ENCODE measurements around the gene RHCG. TPM values are rescaled to one million over a fixed set of nuclear protein-coding genes. Genes with fewer than 3 reads are reported as not detected.

Gene RHCG
- not detected in 2 replicates for polyA plus RNA-seq (2012; rRNA removed)
- polyA plus RNA-seq (2012; cell fraction: cytosol; rRNA removed) = not detected in 2 replicates
- not detected in 2 replicates for polyA plus RNA-seq (2012; cell fraction: nucleus; rRNA removed)

DNA sequence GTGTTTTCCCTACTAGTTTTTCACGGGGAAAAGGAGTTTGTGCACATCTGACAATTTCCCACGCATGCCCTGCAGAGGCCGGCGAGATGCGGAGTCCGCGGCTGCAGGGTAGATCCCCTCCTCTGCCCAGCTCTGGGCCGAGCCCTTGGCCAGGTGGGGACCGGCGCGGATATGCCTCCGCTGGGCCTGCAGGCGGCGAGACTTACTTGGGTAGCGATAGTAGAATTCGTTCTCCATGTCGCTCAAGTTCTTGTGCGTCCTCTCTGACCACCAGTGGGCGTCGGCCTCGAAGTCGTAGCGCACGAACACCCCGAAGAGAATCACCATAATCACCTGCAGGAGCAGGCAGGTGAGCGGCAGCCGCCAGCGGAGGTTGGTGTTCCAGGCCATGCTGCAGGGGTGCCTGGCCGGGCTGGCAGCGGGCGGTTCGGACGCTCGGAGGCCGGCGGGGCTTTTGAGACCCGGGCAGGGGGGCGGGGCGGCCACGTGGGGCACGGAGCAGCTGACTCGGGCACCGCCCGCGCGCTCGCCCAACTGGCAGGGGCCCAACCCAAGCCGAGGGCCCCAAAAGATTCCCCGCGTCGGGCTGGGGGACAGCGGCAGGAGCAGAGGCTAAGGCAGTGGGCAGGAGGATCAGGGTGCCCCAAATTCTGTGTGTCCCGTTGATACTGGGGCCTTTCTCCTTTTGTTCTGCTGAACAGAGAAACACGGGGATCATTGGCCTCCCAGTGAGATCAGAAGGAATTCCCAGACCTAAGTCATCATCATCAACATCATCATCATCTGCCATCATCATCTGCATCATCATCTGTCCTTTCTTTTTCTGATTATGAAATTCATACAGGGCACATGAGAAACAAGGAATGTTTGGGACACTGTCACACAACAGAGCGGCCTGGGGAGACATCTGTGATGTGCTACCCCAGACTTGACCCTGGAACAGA lies at the start of gene RHCG:
Gene RHCG (minus strand): TSS at position 429 of the 944 bp plus-strand sequence. CDS start 39 bp downstream, at position 390.
- H4K20me1 ChIP-seq (ENCODE audit: insufficient read depth) = no peaks in the 10 kb centered on the region
- no peaks in the 10 kb centered on the region for H3K27me3 ChIP-seq (ENCODE audit: insufficient read depth)
- POLR2A ChIA-PET = no interaction called here
- peaks cover 11% of the 10 kb centered on the region for H3F3A ChIP-seq (replicated peaks; ENCODE audit: insufficient read depth)
- H3K9me2 ChIP-seq = no peaks in the 10 kb centered on the region
- H3K4me3 ChIP-seq (ENCODE audit: low read depth in 2 of 2, low read length in 1 of 2) = peak within 1 kb of the TSS; percentile 14 to 46; a peak in 2 of 4 replicates
- H3K36me3 ChIP-seq (replicated peaks in 1 of 2; ENCODE audit: control insufficient read depth in 1 of 2, insufficient read depth in 2 of 2, low read length in 1 of 2) = no peaks in the 10 kb centered on the region
- H3K4me2 ChIP-seq = no peak within 1 kb of the TSS
- no peaks in the 10 kb centered on the region for H3K9me3 ChIP-seq
- no peak for TF ChIP-seq EP300 (IDR thresholded peaks at IDR 0.05; ENCODE audit: borderline replicate concordance in 1 of 2, low read depth in 1 of 2, low read length in 1 of 2)
- TF ChIP-seq TEAD4 (IDR thresholded peaks at IDR 0.05; ENCODE audit: borderline replicate concordance, insufficient read depth) = no peak
- no peak for TF ChIP-seq IRF3 (IDR thresholded peaks at IDR 0.05; ENCODE audit: low read depth, low read length)
- TF ChIP-seq RCOR1 (IDR thresholded peaks at IDR 0.05; ENCODE audit: low read length) = no peak
- peak; percentile 15; the same call in 1 of the 2 replicates for TF ChIP-seq CTCF (IDR thresholded peaks at IDR 0.05)
- TF ChIP-seq MXI1 (IDR thresholded peaks at IDR 0.05; ENCODE audit: low read depth, low read length) = no peak
- no peak for TF ChIP-seq SMC3 (IDR thresholded peaks at IDR 0.05; ENCODE audit: low read depth, low read length)
- CTCF ChIA-PET = interaction anchor here (1.0 to 3.4 kb wide), 3 partner anchors 13 to 138 kb away, joined by 3 to 18 read pairs (median 7); no protein-coding TSS in a partner anchor
- 45% methylated on average over 24 of the region's 55 CpGs for WGBS (ENCODE audit: low lambda C conversion rate)
- no peak within 1 kb of the TSS for H3K27ac ChIP-seq (ENCODE audit: low read depth in 2 of 2, low read length in 1 of 2)
- H2AFZ ChIP-seq (ENCODE audit: low read depth) = no peak within 1 kb of the TSS
- no peak within 1 kb of the TSS for H3K9ac ChIP-seq
- peak; percentile 61 for DNase-seq
- no peaks in the 10 kb centered on the region for H3K79me2 ChIP-seq (ENCODE audit: insufficient read depth)
- H3K4me1 ChIP-seq (ENCODE audit: control insufficient read depth in 1 of 2, insufficient read depth in 2 of 2, low read depth in 1 of 2, low read length in 1 of 2) = peaks cover 0 to 8% of the 10 kb centered on the region in 2 experiments; a peak in 1 of 4 replicates

GRCh38 chr15:89543389-89543788 lies 47.0 kb upstream of the RHCG start:
- 53% methylated on average over 4 of the region's 4 CpGs for WGBS (ENCODE audit: low lambda C conversion rate)
- Histone ChIP-seq H3K4me3 (ENCODE audit: low read depth in 2 of 2, low read length in 1 of 2) (no peak overlapping the region), H3K9me2 (no peaks in the 10 kb centered on the region), H3K27ac (ENCODE audit: low read depth in 2 of 2, low read length in 1 of 2) (no peak overlapping the region), H3K27me3 (ENCODE audit: insufficient read depth) (no peaks in the 10 kb centered on the region; the same call in 1 of the 2 replicates), H3K4me2 (no peak overlapping the region), H4K20me1 (ENCODE audit: insufficient read depth) (no peaks in the 10 kb centered on the region), H3K9ac (no peak overlapping the region), H3F3A (replicated peaks; ENCODE audit: insufficient read depth) (no peaks in the 10 kb centered on the region), H3K79me2 (ENCODE audit: insufficient read depth) (no peaks in the 10 kb centered on the region), H2AFZ (ENCODE audit: low read depth) (no peak overlapping the region), H3K9me3 (no peaks in the 10 kb centered on the region), H3K36me3 (replicated peaks in 1 of 2; ENCODE audit: control insufficient read depth in 1 of 2, insufficient read depth in 2 of 2, low read length in 1 of 2) (no peaks in the 10 kb centered on the region), H3K4me1 (ENCODE audit: control insufficient read depth in 1 of 2, insufficient read depth in 2 of 2, low read depth in 1 of 2, low read length in 1 of 2) (peaks cover 0 to 2% of the 10 kb centered on the region in 2 experiments; a peak in 1 of 4 replicates)
- POLR2A ChIA-PET = no interaction called here
- CTCF ChIA-PET = interaction anchor here (1.1 to 1.3 kb wide), 2 partner anchors 13 to 185 kb away, joined by 5 to 7 read pairs; no protein-coding TSS in a partner anchor
- TF ChIP-seq RFX5 (IDR thresholded peaks at IDR 0.05; ENCODE audit: low read length) (no peak), NRF1 (IDR thresholded peaks at IDR 0.05; ENCODE audit: low read depth, low read length) (no peak), IRF3 (IDR thresholded peaks at IDR 0.05; ENCODE audit: low read depth, low read length) (no peak), YY1 (IDR thresholded peaks at IDR 0.05; ENCODE audit: low read depth) (no peak), TAF1 (IDR thresholded peaks at IDR 0.05; ENCODE audit: borderline replicate concordance, low read depth, low read length) (no peak), NFIC (IDR thresholded peaks at IDR 0.05; ENCODE audit: borderline replicate concordance) (no peak), CHD2 (IDR thresholded peaks at IDR 0.05; ENCODE audit: low read length, partially characterized antibody) (no peak), JUND (IDR thresholded peaks at IDR 0.05) (no peak), ELF1 (IDR thresholded peaks at IDR 0.05) (no peak), TCF12 (IDR thresholded peaks at IDR 0.05) (no peak), EP300 (IDR thresholded peaks at IDR 0.05; ENCODE audit: borderline replicate concordance in 1 of 2, low read depth in 1 of 2, low read length in 1 of 2) (no peak), GATA2 (CRISPR knock-in tag; IDR thresholded peaks at IDR 0.05) (no peak), GABPA (IDR thresholded peaks at IDR 0.05; ENCODE audit: low read depth) (no peak)
- DNase-seq = no peak

Measured in SK-N-SH (cell line).